PC-9 (cell line): ENCODE results near the gene DNAH14.

Experiments
- CTCF ChIP-seq: fragments of 200-600 bp; sonication (generic); conservative IDR thresholded peaks from 2 replicates; pipeline ENCODE4 v1.6.1; 2017; ENCODE audit warnings: mixed run types, antibody characterized with exemption, mild to moderate bottlenecking, moderate library complexity
- EZH2 ChIP-seq: fragments of 200-600 bp; sonication (generic); IDR thresholded peaks from 2 replicates; pipeline ENCODE4 v1.8.0; 2017; ENCODE audit warnings: antibody characterized with exemption, low read depth

DNA sequence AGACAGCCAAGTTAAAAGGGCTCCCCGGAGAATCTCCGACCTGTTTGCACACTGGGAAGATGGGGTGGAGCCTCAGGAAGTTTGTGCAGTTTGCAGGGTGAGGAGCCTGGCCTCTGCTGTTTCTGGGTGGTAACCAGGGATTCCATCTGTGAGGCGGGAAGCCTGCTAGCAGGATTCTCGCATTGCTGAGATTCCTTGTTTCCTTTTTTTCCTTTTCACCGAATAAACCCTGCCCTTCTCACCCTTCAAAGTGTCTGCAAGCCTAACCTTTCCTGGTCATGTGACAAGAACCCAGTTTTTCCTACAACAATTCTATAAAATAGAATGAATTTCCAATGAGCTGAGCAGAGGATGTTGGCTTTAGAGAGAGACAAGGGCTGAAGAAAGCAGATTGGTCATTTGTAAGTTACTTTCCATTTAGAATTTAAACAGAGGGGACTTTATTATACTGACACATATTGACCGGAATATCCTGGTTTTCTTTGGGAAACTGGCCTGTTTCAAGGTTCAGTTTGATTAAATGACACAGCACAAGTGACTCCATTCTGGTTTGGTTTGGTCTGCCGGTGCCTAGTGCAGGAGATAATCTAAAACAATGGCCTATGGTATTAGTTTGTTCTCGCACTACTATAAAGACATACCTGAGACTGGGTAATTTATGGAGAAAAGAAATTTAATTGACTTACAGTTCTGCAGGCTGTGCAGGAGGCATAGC, 48.7 kb upstream of the DNAH14 start:
- TF ChIP-seq CTCF (no peak), EZH2 (no peak)
